Measurements from ENCODE around the gene SINHCAF. TPM values are rescaled to one million over a fixed set of nuclear protein-coding genes. Genes with fewer than 3 reads are reported as not detected.

SINHCAF gene
- total RNA-seq, 1 donor from 2014 or later = 391 TPM

GRCh38 chr12:31362115-31362758 is 36.3 kb upstream of the SINHCAF start:
- DNase-seq (ENCODE audit: low spot score, unreplicated experiment) = no peak
- peak overlapping the region; percentile 95 for H3K27ac Mint-ChIP-seq
- peaks cover 3% of the 10 kb centered on the region for H3K9me3 Mint-ChIP-seq (ENCODE audit: low read depth)
- H3K36me3 Mint-ChIP-seq (ENCODE audit: insufficient read depth) = no peaks in the 10 kb centered on the region
- H3K4me3 Mint-ChIP-seq (ENCODE audit: low read depth) = peak overlapping the region; percentile 28
- peaks cover 25% of the 10 kb centered on the region for H3K4me1 Mint-ChIP-seq (ENCODE audit: low read depth)
- no peaks in the 10 kb centered on the region for H3K27me3 Mint-ChIP-seq
- TF ChIP-seq CTCF (IDR thresholded peaks at IDR 0.05; ENCODE audit: unreplicated experiment) = peak; percentile 27

GRCh38 chr12:31361730-31362114 is 35.8 kb upstream of the SINHCAF start:
- Mint-ChIP-seq H3K4me3 (ENCODE audit: low read depth) (no peak overlapping the region), H3K27me3 (no peaks in the 10 kb centered on the region), H3K36me3 (ENCODE audit: insufficient read depth) (no peaks in the 10 kb centered on the region), H3K9me3 (ENCODE audit: low read depth) (peaks cover 3% of the 10 kb centered on the region), H3K4me1 (ENCODE audit: low read depth) (peaks cover 25% of the 10 kb centered on the region), H3K27ac (peak overlapping the region; percentile 95)
- DNase-seq (ENCODE audit: low spot score, unreplicated experiment) = no peak
- no peak for TF ChIP-seq CTCF (IDR thresholded peaks at IDR 0.05; ENCODE audit: unreplicated experiment)

GRCh38 chr12:31355747-31356107 is 29.8 kb upstream of the SINHCAF start:
- H3K36me3 Mint-ChIP-seq (ENCODE audit: insufficient read depth) = no peaks in the 10 kb centered on the region
- no peak overlapping the region for H3K4me3 Mint-ChIP-seq (ENCODE audit: low read depth)
- peaks cover 21% of the 10 kb centered on the region for H3K4me1 Mint-ChIP-seq (ENCODE audit: low read depth)
- H3K27me3 Mint-ChIP-seq = no peaks in the 10 kb centered on the region
- H3K9me3 Mint-ChIP-seq (ENCODE audit: low read depth) = no peaks in the 10 kb centered on the region
- no peak for DNase-seq (ENCODE audit: low spot score, unreplicated experiment)
- no peak for TF ChIP-seq CTCF (IDR thresholded peaks at IDR 0.05; ENCODE audit: unreplicated experiment)
- peak overlapping the region; percentile 78 for H3K27ac Mint-ChIP-seq

- no peak overlapping the region for H3K4me3 Mint-ChIP-seq (ENCODE audit: low read depth)
- peak overlapping the region; percentile 77 for H3K27ac Mint-ChIP-seq
- no peaks in the 10 kb centered on the region for H3K27me3 Mint-ChIP-seq
- TF ChIP-seq CTCF (IDR thresholded peaks at IDR 0.05; ENCODE audit: unreplicated experiment) = no peak
- no peaks in the 10 kb centered on the region for H3K36me3 Mint-ChIP-seq (ENCODE audit: insufficient read depth)
- no peak for DNase-seq (ENCODE audit: low spot score, unreplicated experiment)
- no peaks in the 10 kb centered on the region for H3K9me3 Mint-ChIP-seq (ENCODE audit: low read depth)
- peaks cover 21% of the 10 kb centered on the region for H3K4me1 Mint-ChIP-seq (ENCODE audit: low read depth)
These were observed 28.1 kb upstream of the SINHCAF start for GRCh38 chr12:31353750-31354708.

- Mint-ChIP-seq H3K27ac (no peak overlapping the region), H3K4me3 (ENCODE audit: low read depth) (no peak overlapping the region), H3K36me3 (ENCODE audit: insufficient read depth) (no peaks in the 10 kb centered on the region), H3K9me3 (ENCODE audit: low read depth) (no peaks in the 10 kb centered on the region), H3K27me3 (no peaks in the 10 kb centered on the region), H3K4me1 (ENCODE audit: low read depth) (peaks cover 6% of the 10 kb centered on the region)
- TF ChIP-seq CTCF (IDR thresholded peaks at IDR 0.05; ENCODE audit: unreplicated experiment) = no peak
- no peak for DNase-seq (ENCODE audit: low spot score, unreplicated experiment)
These were observed 20.3 kb upstream of the SINHCAF start for GRCh38 chr12:31346267-31346666.
